Neural cell (in vitro differentiated cells): ENCODE data around the gene ATP8B3.

Source experiments
- EP300 ChIP-seq: fragments of 450-650 bp; conservative IDR thresholded peaks from 2 replicates; pipeline ENCODE4 v1.6.1; 2014; ENCODE audit warnings: antibody characterized with exemption, mild to moderate bottlenecking, moderate library complexity; ENCODE audit not compliant: poor library complexity, severe bottlenecking
- EZH2 ChIP-seq: fragments of 200-600, 300-800 bp; shearing (Covaris generic), sonication (generic); IDR thresholded peaks from 2 replicates; pipeline ENCODE4 v1.6.1; 2014; ENCODE audit warnings: antibody characterized with exemption, low read length, borderline replicate concordance, mild to moderate bottlenecking; ENCODE audit not compliant: insufficient read depth, poor library complexity, severe bottlenecking
- POLR2AphosphoS5 ChIP-seq: IDR thresholded peaks from 2 replicates; pipeline ENCODE4 v1.6.1; 2012
- TF ChIP-seq, protein P1 (sequence below): fragments of 450-650 bp; IDR thresholded peaks from 2 replicates; pipeline ENCODE4 v1.5.1; 2014; ENCODE audit warnings: antibody characterized with exemption, mild to moderate bottlenecking, moderate library complexity; ENCODE audit not compliant: poor library complexity, severe bottlenecking

DNA sequence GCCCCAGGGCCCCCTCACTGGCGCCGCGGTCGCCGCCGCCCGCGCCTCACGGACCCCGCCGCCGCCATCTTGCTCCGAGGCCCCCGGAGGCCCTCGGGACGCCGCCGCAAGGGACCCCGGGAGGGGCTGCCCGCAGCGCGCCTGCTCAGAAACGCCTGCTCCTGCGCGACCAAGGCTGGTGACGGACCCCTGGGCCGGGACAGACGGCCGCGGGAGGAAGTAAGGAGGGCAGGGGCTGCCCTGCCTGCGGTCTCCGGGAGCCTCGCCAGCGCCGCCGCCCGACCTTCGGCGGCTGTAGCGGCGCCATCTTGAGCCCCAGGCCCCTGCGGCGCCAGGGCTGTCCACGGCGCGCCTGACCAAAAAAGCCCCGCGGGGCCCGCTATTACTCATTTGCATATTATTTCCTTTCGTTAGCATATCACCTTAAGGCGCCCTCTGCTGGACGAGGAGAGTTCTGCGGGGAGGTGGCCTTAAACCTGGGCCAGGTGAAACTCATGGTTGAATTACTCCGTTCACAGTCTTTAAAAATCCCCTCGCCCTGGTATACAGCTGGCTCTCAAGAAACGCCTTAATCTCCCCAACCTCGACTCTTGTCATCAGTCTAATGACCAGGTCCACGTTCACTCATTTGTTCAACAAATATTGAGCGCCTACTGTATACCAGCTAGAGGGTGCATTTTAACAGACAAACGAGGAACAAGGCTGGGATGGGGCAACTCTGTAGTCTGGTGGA is 36.5 kb upstream of the ATP8B3 start, which contains the start of gene REXO1:
- TF ChIP-seq, protein P1, sequence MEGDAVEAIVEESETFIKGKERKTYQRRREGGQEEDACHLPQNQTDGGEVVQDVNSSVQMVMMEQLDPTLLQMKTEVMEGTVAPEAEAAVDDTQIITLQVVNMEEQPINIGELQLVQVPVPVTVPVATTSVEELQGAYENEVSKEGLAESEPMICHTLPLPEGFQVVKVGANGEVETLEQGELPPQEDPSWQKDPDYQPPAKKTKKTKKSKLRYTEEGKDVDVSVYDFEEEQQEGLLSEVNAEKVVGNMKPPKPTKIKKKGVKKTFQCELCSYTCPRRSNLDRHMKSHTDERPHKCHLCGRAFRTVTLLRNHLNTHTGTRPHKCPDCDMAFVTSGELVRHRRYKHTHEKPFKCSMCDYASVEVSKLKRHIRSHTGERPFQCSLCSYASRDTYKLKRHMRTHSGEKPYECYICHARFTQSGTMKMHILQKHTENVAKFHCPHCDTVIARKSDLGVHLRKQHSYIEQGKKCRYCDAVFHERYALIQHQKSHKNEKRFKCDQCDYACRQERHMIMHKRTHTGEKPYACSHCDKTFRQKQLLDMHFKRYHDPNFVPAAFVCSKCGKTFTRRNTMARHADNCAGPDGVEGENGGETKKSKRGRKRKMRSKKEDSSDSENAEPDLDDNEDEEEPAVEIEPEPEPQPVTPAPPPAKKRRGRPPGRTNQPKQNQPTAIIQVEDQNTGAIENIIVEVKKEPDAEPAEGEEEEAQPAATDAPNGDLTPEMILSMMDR: peak; percentile 97
- TF ChIP-seq EP300 (peak; percentile 62), POLR2AphosphoS5 (peak; percentile 64), EZH2 (no peak)
